Rectal smooth muscle tissue (tissue), 1 donor: ENCODE results near the gene TRABD2B.

Experiments used
- H3K27ac ChIP-seq: one replicate; pipeline ENCODE4 v1.7.0; 2013; ENCODE audit warnings: low read depth, low read length, inconsistent platforms
- H3K27me3 ChIP-seq: one replicate; pipeline ENCODE4 v1.7.0; 2013; ENCODE audit warnings: low read length; ENCODE audit not compliant: control insufficient read depth, insufficient read depth
- H3K36me3 ChIP-seq: one replicate; pipeline ENCODE4 v1.7.0; 2013; ENCODE audit warnings: low read length; ENCODE audit not compliant: control insufficient read depth, insufficient read depth
- H3K4me1 ChIP-seq: one replicate; pipeline ENCODE4 v1.7.0; 2013; ENCODE audit warnings: low read length; ENCODE audit not compliant: control insufficient read depth, insufficient read depth
- H3K4me3 ChIP-seq: one replicate; pipeline ENCODE4 v1.7.0; 2013; ENCODE audit warnings: low read length
- H3K9ac ChIP-seq: one replicate; pipeline ENCODE4 v1.7.0; 2013; ENCODE audit warnings: low read length

The TRABD2B gene

GRCh38 chr1:47785561-47786271, 211.5 kb downstream of the TRABD2B start:
- Histone ChIP-seq H3K4me1 (no peaks in the 10 kb centered on the region), H3K4me3 (no peak overlapping the region), H3K27ac (no peak overlapping the region), H3K27me3 (no peaks in the 10 kb centered on the region), H3K36me3 (no peaks in the 10 kb centered on the region), H3K9ac (no peak overlapping the region)

- H3K4me3 ChIP-seq, result no peak overlapping the region
- no peaks in the 10 kb centered on the region for H3K4me1 ChIP-seq
- no peak overlapping the region for H3K9ac ChIP-seq
- no peak overlapping the region for H3K27ac ChIP-seq
- H3K27me3 ChIP-seq, result no peaks in the 10 kb centered on the region
- no peaks in the 10 kb centered on the region for H3K36me3 ChIP-seq
Observed at GRCh38 chr1:47785118-47785517, 212.1 kb downstream of the TRABD2B start.

GRCh38 chr1:47784497-47784822, 212.7 kb downstream of the TRABD2B start:
- no peak overlapping the region for H3K9ac ChIP-seq
- H3K4me1 ChIP-seq, result no peaks in the 10 kb centered on the region
- H3K27ac ChIP-seq, result no peak overlapping the region
- H3K27me3 ChIP-seq, result no peaks in the 10 kb centered on the region
- H3K36me3 ChIP-seq, result no peaks in the 10 kb centered on the region
- H3K4me3 ChIP-seq, result no peak overlapping the region

- no peak overlapping the region for H3K27ac ChIP-seq
- no peaks in the 10 kb centered on the region for H3K36me3 ChIP-seq
- H3K4me3 ChIP-seq, result no peak overlapping the region
- no peak overlapping the region for H3K9ac ChIP-seq
- H3K4me1 ChIP-seq, result no peaks in the 10 kb centered on the region
- H3K27me3 ChIP-seq, result no peaks in the 10 kb centered on the region
Observed at GRCh38 chr1:47783638-47784496, 213.3 kb downstream of the TRABD2B start.

- no peaks in the 10 kb centered on the region for H3K4me1 ChIP-seq
- H3K27ac ChIP-seq, result no peak overlapping the region
- H3K27me3 ChIP-seq, result no peaks in the 10 kb centered on the region
- H3K4me3 ChIP-seq, result no peak overlapping the region
- H3K9ac ChIP-seq, result no peak overlapping the region
- H3K36me3 ChIP-seq, result no peaks in the 10 kb centered on the region
Observed at GRCh38 chr1:47782414-47783166, 214.6 kb downstream of the TRABD2B start.

GRCh38 chr1:47781171-47781959, 215.8 kb downstream of the TRABD2B start:
- no peaks in the 10 kb centered on the region for H3K4me1 ChIP-seq
- H3K9ac ChIP-seq, result no peak overlapping the region
- no peaks in the 10 kb centered on the region for H3K27me3 ChIP-seq
- no peak overlapping the region for H3K27ac ChIP-seq
- H3K4me3 ChIP-seq, result no peak overlapping the region
- H3K36me3 ChIP-seq, result no peaks in the 10 kb centered on the region

GRCh38 chr1:47780469-47780995, 216.7 kb downstream of the TRABD2B start:
- no peaks in the 10 kb centered on the region for H3K36me3 ChIP-seq
- H3K9ac ChIP-seq, result no peak overlapping the region
- H3K4me1 ChIP-seq, result no peaks in the 10 kb centered on the region

GRCh38 chr1:47779613-47780012, 217.6 kb downstream of the TRABD2B start:
- Histone ChIP-seq H3K9ac (no peak overlapping the region), H3K4me3 (no peak overlapping the region), H3K27me3 (no peaks in the 10 kb centered on the region), H3K27ac (no peak overlapping the region), H3K36me3 (no peaks in the 10 kb centered on the region), H3K4me1 (no peaks in the 10 kb centered on the region)

More at GRCh38 chr1:47780469-47780995, 216.7 kb downstream of the TRABD2B start:
- no peaks in the 10 kb centered on the region for H3K27me3 ChIP-seq
- no peak overlapping the region for H3K4me3 ChIP-seq
- H3K27ac ChIP-seq, result no peak overlapping the region

- no peaks in the 10 kb centered on the region for H3K36me3 ChIP-seq
- no peak overlapping the region for H3K4me3 ChIP-seq
- no peak overlapping the region for H3K9ac ChIP-seq
- H3K27me3 ChIP-seq, result no peaks in the 10 kb centered on the region
- H3K27ac ChIP-seq, result no peak overlapping the region
- no peaks in the 10 kb centered on the region for H3K4me1 ChIP-seq
Observed at GRCh38 chr1:47778280-47778679, 218.9 kb downstream of the TRABD2B start.

GRCh38 chr1:47777322-47777721, 219.9 kb downstream of the TRABD2B start:
- no peak overlapping the region for H3K4me3 ChIP-seq
- no peak overlapping the region for H3K9ac ChIP-seq
- H3K27ac ChIP-seq, result no peak overlapping the region
- H3K27me3 ChIP-seq, result no peaks in the 10 kb centered on the region
- H3K4me1 ChIP-seq, result no peaks in the 10 kb centered on the region
- H3K36me3 ChIP-seq, result no peaks in the 10 kb centered on the region

- H3K27me3 ChIP-seq, result no peaks in the 10 kb centered on the region
- no peak overlapping the region for H3K9ac ChIP-seq
- H3K4me1 ChIP-seq, result no peaks in the 10 kb centered on the region
- no peaks in the 10 kb centered on the region for H3K36me3 ChIP-seq
- H3K27ac ChIP-seq, result no peak overlapping the region
- no peak overlapping the region for H3K4me3 ChIP-seq
Observed at GRCh38 chr1:47776667-47777131, 220.5 kb downstream of the TRABD2B start.
